Prostate gland (tissue), 2 donors: Measurements from ENCODE around the gene LBX2. TPM values are rescaled to one million over a fixed set of nuclear protein-coding genes. Genes with fewer than 3 reads are reported as not detected.

ENCODE experiments used
- DNase-seq: peaks from one replicate; pipeline ENCODE4 v3.0.0-alpha.2; 2019; ENCODE audit warnings: low spot score
- H3K27ac ChIP-seq, 2 donors: fragments of 200-600 bp; sonication (generic); 2 replicates each; pipeline ENCODE4 v1.5.1; 2017 to 2019
- H3K27me3 ChIP-seq: fragments of 200-600 bp; sonication (generic); replicated peaks from 2 replicates; pipeline ENCODE4 v1.5.1; 2019; ENCODE audit not compliant: insufficient read depth
- H3K36me3 ChIP-seq, 2 donors: fragments of 200-600 bp; sonication (generic); 1 replicate in 1 of 2; 2 replicates in 1 of 2; pipeline versions ENCODE4 v1.5.1 to v1.8.1; 2017 to 2019
- H3K4me1 ChIP-seq: fragments of 200-600 bp; sonication (generic); replicated peaks from 2 replicates; pipeline ENCODE4 v1.5.1; 2019
- H3K4me3 ChIP-seq, 2 donors: fragments of 200-600 bp; sonication (generic); 2 replicates each; pipeline ENCODE4 v1.5.1; 2017 to 2019
- H3K9me3 ChIP-seq: fragments of 200-600 bp; sonication (generic); 2 replicates; pipeline ENCODE4 v1.5.1; 2017
- CTCF ChIP-seq, 4 experiments: fragments of 200-600 bp in 2 of 4; fragments of 450-650 bp in 2 of 4; sonication (generic) in 2 of 4; IDR thresholded peaks; 1 replicate in 3 of 4; 2 replicates in 1 of 4; pipeline ENCODE4 v1.5.1; 2016 to 2019; ENCODE audit warnings: antibody characterized with exemption in 4 of 4, mild to moderate bottlenecking in 2 of 4, moderate library complexity in 2 of 4
- POLR2A ChIP-seq: fragments of 450-650 bp; IDR thresholded peaks from one replicate; pipeline ENCODE4 v1.6.1; 2016; ENCODE audit warnings: antibody characterized with exemption, mild to moderate bottlenecking
- POLR2AphosphoS5 ChIP-seq: sonication (generic); formaldehyde crosslinking; IDR thresholded peaks from one replicate; pipeline ENCODE4 v1.6.1; 2017; ENCODE audit warnings: antibody characterized with exemption
- WGBS: methylation state at CpG from one replicate; pipeline ENCODE4 v1.1.5; 2018; 5-methylcytosine and 5-hydroxymethylcytosine counted together
- intact Hi-C: fragments of 100-400 bp; cut with DNase I; formaldehyde crosslinking; loops from one replicate; pipeline ENCODE4 v1.14.2; 2022
- total RNA-seq, 2 donors: library from RNA; depleted of rRNA; stranded (reverse); fragments of >200 nt; gene quantifications; one replicate each; pipeline ENCODE4 v1.1.0, GENCODE V29; 2016

The LBX2 gene
- total RNA-seq, 2 donors from 2014 or later = 1.2 TPM; not detected in 1

DNA sequence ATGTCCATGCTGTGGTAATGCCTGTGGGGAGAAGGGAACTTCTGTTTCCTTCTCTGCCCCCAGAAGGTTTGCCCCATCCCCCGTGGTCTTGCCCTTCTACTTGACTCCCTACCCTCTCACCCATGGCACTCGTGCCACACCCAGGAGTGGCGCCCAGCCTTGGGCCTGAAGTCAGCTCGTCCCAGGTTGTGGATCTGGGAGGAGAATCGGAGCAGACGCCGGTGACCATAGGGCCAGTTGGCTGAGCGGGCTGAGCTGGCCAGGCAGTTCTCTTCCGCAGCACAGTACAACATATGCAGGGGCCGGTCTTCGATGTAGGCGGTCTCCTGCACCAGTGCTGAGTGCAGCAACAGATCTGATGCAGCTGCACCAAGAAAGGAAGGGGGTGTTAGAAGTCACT lies 35.0 kb upstream of the LBX2 start:
- no peaks in the 10 kb centered on the region for H3K4me1 ChIP-seq
- 77% methylated on average over 12 of the region's 12 CpGs for WGBS

GRCh38 chr2:74533464-74533863 lies 34.1 kb upstream of the LBX2 start:
- 87% methylated on average over 4 of the region's 4 CpGs for WGBS
- intact Hi-C loops = no loop called here
- no peaks in the 10 kb centered on the region for H3K9me3 ChIP-seq

More for the DNA sequence above, 35.0 kb upstream of the LBX2 start:
- no peak overlapping the region for H3K4me3 ChIP-seq
- H3K27ac ChIP-seq = no peak overlapping the region
- no peaks in the 10 kb centered on the region for H3K27me3 ChIP-seq
- no peak for DNase-seq
- no peaks in the 10 kb centered on the region for H3K36me3 ChIP-seq
- TF ChIP-seq POLR2AphosphoS5 (no peak), POLR2A (no peak), CTCF (IDR thresholded peaks at IDR 0.05) (no peak)
- intact Hi-C loops = no loop called here
- no peaks in the 10 kb centered on the region for H3K9me3 ChIP-seq

DNA sequence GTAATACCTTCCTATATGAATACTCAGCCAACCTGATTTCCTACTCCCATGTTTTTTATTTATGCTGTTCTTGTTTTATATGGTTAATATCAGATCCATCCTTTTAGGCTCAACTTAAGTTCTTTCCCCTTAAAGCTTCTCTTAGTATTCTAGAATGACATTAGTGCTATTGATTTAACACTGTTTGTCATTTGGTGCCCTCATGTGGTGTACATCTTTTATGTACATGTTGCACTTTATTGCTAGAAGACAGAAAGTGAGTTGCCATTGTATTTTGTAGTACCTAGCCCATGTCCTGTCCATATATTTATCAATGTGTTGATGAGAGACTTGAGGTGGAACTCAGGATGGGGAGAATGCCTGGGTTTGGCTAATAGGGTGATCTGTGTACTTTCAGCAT lies 32.8 kb upstream of the LBX2 start:
- intact Hi-C loops = no loop called here
- no peak overlapping the region for H3K4me3 ChIP-seq

More at GRCh38 chr2:74533464-74533863, 34.1 kb upstream of the LBX2 start:
- peaks cover 5% of the 10 kb centered on the region for H3K4me1 ChIP-seq
- no peak for TF ChIP-seq CTCF (IDR thresholded peaks at IDR 0.05)
- H3K36me3 ChIP-seq = no peaks in the 10 kb centered on the region
- H3K27me3 ChIP-seq = no peaks in the 10 kb centered on the region
- no peak overlapping the region for H3K27ac ChIP-seq
- no peak for DNase-seq
- no peak overlapping the region for H3K4me3 ChIP-seq

GRCh38 chr2:74531666-74532065 lies 32.3 kb upstream of the LBX2 start:
- Histone ChIP-seq H3K9me3 (no peaks in the 10 kb centered on the region), H3K36me3 (peaks cover 0 to 3% of the 10 kb centered on the region in 2 donors), H3K4me1 (peaks cover 7% of the 10 kb centered on the region), H3K27me3 (no peaks in the 10 kb centered on the region), H3K4me3 (no peak overlapping the region), H3K27ac (no peak overlapping the region)
- intact Hi-C loops = no loop called here
- WGBS = 90% methylated on average over 7 of the region's 7 CpGs
- no peak for DNase-seq
- TF ChIP-seq POLR2AphosphoS5 (no peak), CTCF (IDR thresholded peaks at IDR 0.05) (no peak), POLR2A (no peak)

More for the DNA sequence above, 32.8 kb upstream of the LBX2 start:
- Histone ChIP-seq H3K4me1 (peaks cover 7% of the 10 kb centered on the region), H3K9me3 (no peaks in the 10 kb centered on the region), H3K27me3 (no peaks in the 10 kb centered on the region), H3K27ac (no peak overlapping the region), H3K36me3 (no peaks in the 10 kb centered on the region)
- DNase-seq = no peak
- no peak for TF ChIP-seq POLR2AphosphoS5
- peak in 2 of 4 experiments; percentile 31 for TF ChIP-seq CTCF (IDR thresholded peaks at IDR 0.05)
- TF ChIP-seq POLR2A = no peak

- TF ChIP-seq CTCF (IDR thresholded peaks at IDR 0.05) (no peak), POLR2A (no peak), POLR2AphosphoS5 (no peak)
- Histone ChIP-seq H3K4me3 (peak overlapping the region; percentile 63 to 89), H3K36me3 (peaks cover 0 to 4% of the 10 kb centered on the region in 2 donors), H3K9me3 (no peaks in the 10 kb centered on the region), H3K4me1 (peaks cover 7% of the 10 kb centered on the region), H3K27ac (peak overlapping the region; percentile 54 to 77), H3K27me3 (no peaks in the 10 kb centered on the region)
- 3% methylated on average over 54 of the region's 54 CpGs for WGBS
- DNase-seq = no peak
- intact Hi-C loops = no loop called here
These were observed 31.1 kb upstream of the LBX2 start for GRCh38 chr2:74530239-74531187.
